HepG2 (cell line): ENCODE results near the gene POU5F1. TPM values are rescaled to one million over a fixed set of nuclear protein-coding genes. Genes with fewer than 3 reads are reported as not detected.

Experiments used
- FOXC1 ChIP-seq: sonication (generic); formaldehyde crosslinking; IDR thresholded peaks from 2 replicates; pipeline ENCODE4 v1.8.0; 2022; ENCODE audit warnings: mild to moderate bottlenecking, missing genetic modification reagents, borderline replicate concordance
- HNF1B ChIP-seq: sonication (generic); formaldehyde crosslinking; IDR thresholded peaks from 2 replicates; pipeline ENCODE4 v1.5.1; 2020; ENCODE audit warnings: mild to moderate bottlenecking, moderate library complexity, missing genetic modification reagents
- KDM4B ChIP-seq: sonication (generic); formaldehyde crosslinking; IDR thresholded peaks from 2 replicates; pipeline ENCODE4 v1.4.0; 2020; ENCODE audit warnings: missing genetic modification reagents
- MIXL1 ChIP-seq: IDR thresholded peaks from 2 replicates; pipeline ENCODE4 v1.6.1; 2016
- ZNF547 ChIP-seq: sonication (generic); formaldehyde crosslinking; IDR thresholded peaks from 2 replicates; pipeline ENCODE4 v1.5.1; 2020; ENCODE audit warnings: mild to moderate bottlenecking, missing genetic modification reagents
- polyA plus RNA-seq, 8 experiments: library from polyadenylated mRNA; depleted of rRNA in 3 of 8; stranded (reverse) in 7 of 8; unstranded in 1 of 8; fragments of >200 nt; fragmentation: Illumina TruSeq in 4 of 8; extraction: Trizol in 4 of 8; gene quantifications; 2 replicates each; pipeline versions ENCODE4 v1.2.1 to v1.2.3, GENCODE V29; 2011 to 2016; ENCODE audit warnings: low read depth in 4 of 8, missing spikeins in 1 of 8, mixed read lengths in 1 of 8; ENCODE audit not compliant: insufficient read depth in 1 of 8
- total RNA-seq, 5 experiments: library from RNA; depleted of rRNA; stranded (reverse); fragments of >200 nt; fragmentation: Illumina TruSeq; extraction: Trizol; gene quantifications; 2 replicates each; pipeline ENCODE4 v1.2.3, GENCODE V29; 2016; ENCODE audit warnings: low read depth in 1 of 5
- TF ChIP-seq, protein P1 (sequence below): sonication (generic); formaldehyde crosslinking; IDR thresholded peaks from 2 replicates; pipeline ENCODE4 v1.4.0; 2020; ENCODE audit warnings: missing genetic modification reagents, borderline replicate concordance

POU5F1 gene
- total and polyA plus RNA-seq, 2 of the 13 experiments (the other 11 are each of a cell fraction or from before 2014, with no cell fraction given), result 2.5 to 7.2 TPM

DNA sequence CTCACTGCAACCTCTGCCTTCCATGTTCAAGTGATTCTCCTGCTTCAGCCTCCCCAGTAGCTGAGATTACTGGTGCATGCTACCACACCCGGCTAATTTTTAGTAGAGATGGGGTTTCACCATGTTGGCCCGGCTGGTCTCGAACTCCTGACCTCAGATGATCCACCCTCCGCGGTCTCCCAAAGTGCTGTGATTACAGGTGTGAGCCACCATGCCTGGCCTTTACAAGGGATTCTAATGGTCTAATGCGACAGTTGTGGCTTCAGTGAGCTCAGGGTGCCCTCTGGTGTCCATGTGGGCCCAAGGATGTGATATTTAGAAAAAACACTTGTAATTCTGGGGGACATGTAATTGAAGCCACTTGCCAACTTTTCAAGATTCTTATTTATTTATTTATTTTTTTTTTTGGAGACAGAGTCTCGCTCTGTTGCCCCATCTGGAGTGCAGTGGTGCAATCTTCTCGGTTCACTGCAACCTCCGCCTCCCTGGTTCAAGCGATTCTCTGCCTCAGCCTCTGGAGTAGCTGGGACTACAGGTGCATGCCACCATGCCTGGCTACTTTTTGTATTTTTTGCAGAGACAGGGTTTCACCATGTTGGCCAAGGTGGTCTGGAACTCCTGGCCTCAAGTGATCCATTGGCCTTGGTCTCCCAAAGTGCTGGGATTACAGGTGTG lies 22.1 kb upstream of the POU5F1 start (continued):
- TF ChIP-seq, protein P1, sequence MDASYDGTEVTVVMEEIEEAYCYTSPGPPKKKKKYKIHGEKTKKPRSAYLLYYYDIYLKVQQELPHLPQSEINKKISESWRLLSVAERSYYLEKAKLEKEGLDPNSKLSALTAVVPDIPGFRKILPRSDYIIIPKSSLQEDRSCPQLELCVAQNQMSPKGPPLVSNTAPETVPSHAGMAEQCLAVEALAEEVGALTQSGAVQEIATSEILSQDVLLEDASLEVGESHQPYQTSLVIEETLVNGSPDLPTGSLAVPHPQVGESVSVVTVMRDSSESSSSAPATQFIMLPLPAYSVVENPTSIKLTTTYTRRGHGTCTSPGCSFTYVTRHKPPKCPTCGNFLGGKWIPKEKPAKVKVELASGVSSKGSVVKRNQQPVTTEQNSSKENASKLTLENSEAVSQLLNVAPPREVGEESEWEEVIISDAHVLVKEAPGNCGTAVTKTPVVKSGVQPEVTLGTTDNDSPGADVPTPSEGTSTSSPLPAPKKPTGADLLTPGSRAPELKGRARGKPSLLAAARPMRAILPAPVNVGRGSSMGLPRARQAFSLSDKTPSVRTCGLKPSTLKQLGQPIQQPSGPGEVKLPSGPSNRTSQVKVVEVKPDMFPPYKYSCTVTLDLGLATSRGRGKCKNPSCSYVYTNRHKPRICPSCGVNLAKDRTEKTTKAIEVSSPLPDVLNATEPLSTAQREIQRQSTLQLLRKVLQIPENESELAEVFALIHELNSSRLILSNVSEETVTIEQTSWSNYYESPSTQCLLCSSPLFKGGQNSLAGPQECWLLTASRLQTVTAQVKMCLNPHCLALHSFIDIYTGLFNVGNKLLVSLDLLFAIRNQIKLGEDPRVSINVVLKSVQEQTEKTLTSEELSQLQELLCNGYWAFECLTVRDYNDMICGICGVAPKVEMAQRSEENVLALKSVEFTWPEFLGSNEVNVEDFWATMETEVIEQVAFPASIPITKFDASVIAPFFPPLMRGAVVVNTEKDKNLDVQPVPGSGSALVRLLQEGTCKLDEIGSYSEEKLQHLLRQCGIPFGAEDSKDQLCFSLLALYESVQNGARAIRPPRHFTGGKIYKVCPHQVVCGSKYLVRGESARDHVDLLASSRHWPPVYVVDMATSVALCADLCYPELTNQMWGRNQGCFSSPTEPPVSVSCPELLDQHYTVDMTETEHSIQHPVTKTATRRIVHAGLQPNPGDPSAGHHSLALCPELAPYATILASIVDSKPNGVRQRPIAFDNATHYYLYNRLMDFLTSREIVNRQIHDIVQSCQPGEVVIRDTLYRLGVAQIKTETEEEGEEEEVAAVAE (CRISPR knock-in tag), result peak; percentile 54; the same call in 1 of the 2 replicates
- 0 out of 2 replicates have a peak, but pooled peaks have one; percentile 43 for TF ChIP-seq FOXC1 (CRISPR knock-in tag)
- 0 out of 2 replicates have a peak, but pooled peaks have one; percentile 29 for TF ChIP-seq KDM4B
- peak; percentile 78; the same call in 1 of the 2 replicates for TF ChIP-seq HNF1B (CRISPR knock-in tag)
- TF ChIP-seq MIXL1 (CRISPR knock-in tag), result peak; percentile 84; the same call in 1 of the 2 replicates
- 0 out of 2 replicates have a peak, but pooled peaks have one; percentile 27 for TF ChIP-seq ZNF547 (CRISPR knock-in tag)
- TF ChIP-seq, all 625 proteins: peak for 102; not testable (repeated sequence) for 523
